HG03280 (cell line): ENCODE results near the gene REC8.
A peak's percentile ranks its signal among the peaks of the same experiment; 100 is the strongest.
"Not testable (repeated sequence)": the region's sequence is repeated elsewhere in the genome, so short reads cannot be mapped to it uniquely, and the experiment has no call there.

Experiments used
- ATAC-seq: cut with Tn5 transposase; IDR thresholded peaks from one replicate; pipeline ENCODE4 v1.9.1; 2021; ENCODE audit warnings: mild to moderate bottlenecking, moderate library complexity; ENCODE audit not compliant: unreplicated experiment

Gene REC8

DNA sequence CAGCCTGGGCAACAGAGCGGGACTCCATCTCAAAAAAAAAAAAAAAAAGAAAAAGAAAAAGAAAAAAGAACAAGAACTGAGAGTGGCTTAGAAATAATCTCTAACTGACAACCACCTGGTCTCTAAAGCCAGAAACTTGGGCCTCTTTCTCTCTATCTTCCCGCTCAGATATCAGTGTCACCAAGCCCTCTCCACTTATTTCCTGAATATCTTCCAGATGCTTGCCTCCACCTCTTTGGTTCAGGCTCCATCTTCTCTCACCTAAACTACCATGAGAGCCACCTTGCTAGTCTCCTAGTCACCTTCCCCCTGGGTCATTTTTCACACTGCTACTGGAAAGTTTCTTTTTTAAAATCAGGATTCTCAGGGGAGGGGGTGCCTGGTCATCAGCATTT is 25.2 kb downstream of the REC8 start:
- ATAC-seq, result no peak

DNA sequence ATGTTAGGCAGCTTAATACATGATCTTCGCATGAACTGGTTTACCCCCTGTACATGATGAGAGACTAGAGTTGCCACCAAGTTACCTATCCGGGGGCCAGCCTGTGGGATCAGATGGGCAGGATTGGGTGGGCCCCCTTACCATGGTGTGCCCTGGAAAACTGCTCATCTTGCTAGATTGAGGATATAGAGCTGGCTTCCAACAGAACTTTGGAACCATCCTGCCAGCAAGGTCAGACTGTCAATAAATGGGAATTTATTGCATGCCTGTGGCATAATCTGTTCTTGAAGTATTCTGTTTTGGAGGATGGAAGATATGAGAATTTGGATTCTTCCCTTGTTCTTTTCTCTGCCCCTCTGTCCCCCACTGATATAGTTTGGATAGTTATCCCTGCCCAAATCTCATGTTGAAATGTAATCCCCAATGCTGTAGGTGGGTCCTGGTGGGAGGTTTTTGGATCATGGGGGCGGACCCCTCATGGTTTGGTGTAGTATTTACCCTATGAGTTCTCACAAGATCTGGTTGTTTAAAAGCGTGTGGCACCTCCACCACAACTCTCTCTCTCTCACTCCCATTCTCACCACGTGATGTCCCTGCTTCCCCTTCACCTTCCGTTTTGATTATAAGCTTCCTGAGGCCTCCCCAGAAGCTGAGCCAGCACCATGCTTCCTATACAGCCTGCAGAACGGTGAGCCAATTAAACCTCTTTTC is 27.1 kb downstream of the REC8 start:
- ATAC-seq, result no peak

DNA sequence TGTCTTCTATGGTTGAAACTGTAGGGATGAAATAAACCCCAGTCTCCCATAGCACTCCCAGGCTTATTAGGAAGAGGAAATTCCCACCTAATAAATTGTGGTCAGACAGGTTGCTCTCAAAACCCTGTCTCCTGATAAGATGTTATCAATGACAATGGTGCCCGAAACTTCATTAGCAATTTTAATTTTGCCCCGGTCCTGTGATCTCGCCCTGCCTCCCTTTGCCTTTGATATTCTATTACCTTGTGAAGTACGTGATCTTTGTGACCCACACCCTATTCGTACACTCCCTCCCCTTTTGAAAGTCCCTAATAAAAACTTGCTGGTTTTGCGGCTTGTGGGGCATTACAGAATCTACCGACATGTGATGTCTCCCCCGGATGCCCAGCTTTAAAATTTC is 30.7 kb downstream of the REC8 start:
- ATAC-seq, result not testable (repeated sequence)

DNA sequence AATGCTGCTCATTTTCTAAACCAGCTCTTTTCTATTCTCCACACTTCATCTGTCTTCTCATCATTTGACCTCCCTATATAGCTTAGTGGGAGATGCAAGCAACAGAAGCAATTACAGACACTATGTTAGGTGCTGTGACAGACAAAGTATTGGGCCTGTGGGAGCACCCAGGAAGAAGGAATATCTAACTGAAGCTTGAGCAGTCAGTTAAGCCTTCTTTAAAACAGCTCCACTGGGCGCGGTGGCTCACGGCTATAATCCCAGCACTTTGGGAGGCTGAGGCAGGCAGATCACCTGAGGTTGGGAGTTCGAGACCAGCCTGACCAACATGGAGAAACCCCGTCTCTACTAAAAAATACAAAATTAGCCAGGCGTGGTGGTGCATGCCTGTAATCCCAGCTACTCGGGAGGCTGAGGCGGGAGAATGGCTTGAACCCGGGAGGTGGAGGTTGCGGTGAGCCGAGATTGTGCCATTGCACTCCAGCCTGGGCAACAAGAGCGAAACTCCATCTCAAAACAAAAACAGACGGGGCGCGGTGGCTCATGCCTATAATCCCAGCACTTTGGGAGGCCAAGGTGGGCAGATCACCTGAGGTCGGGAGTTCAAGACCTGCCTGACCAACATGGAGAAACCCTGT is 31.5 kb downstream of the REC8 start:
- not testable (repeated sequence) for ATAC-seq

DNA sequence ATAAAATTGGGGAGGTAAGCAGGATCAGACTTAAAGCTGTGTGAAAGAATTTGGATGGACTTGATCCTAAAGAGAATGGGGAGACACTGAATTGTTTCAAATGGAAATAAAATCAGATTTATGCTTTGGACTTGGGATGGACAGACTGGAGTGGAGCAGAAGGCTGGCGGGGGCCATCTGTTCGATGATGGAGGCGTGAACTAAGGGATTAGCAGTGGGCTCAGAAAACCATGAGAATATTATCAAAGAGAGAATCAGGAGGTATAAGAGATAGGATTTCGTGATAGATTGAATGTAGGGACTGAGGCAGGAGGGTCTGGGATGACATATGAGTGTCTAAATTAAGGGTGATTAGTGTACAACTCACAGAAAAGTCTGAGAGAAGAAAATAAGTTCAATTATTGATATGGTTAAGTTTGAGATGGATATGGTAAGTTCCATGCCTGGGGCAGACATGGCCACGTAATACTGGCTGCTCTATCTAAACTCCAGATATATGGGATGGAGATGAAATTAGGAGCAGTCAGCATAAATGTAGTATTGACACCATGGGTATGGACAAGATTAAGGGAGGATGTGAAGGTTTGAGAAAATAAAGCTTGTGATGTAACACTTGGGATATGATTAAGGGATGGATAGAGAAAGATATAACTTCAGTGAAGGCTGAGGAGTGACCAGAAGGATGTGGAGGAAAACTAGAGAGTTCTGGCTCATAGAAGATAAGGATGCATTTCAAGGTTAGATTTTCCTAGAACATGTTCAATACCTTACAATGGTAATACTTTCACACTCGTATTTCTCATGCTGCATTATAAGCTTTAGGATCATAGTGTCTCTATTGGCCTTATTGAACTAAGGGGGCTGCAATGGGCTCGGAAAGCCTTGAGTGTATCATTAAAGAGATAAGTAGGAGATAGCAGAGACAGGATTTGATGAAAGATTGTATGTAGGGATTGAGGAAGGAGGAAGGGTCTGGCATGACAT is 32.6 kb downstream of the REC8 start:
- no peak for ATAC-seq

DNA sequence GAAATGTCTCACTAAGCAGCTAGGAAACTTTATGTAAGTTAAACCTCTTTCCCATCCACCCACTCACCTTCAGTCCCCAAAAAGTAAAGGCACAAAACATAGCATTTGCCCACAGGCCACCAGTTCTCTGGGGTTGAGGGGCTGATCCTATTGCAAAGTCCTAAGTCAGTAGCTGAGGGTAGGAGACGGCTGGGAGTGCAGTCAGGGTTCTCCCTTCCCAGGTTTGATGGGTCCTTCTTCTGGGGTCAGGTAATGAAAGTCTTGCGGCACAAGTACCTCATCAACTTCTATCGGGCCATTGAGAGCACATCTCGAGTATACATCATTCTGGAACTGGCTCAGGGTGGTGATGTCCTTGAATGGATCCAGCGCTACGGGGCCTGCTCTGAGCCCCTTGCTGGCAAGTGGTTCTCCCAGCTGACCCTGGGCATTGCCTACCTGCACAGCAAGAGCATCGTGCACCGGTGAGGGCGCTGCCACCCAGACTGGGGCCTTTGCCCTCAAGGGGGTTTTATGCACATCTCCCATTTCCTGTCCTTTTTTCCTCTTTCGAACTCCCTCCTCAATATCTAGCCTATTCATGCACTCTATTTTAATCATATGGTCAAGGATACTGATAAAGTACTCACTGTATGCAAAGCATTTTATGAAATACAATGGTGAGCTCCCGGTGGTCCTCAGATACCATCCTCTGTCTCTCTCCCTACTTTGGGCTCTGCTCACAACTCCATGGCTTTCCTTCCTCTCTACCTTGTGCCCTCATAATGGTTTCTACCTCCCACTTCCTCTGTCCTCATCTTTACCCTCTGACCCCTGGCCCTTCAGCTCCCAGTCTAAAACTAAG is 34.6 kb downstream of the REC8 start:
- ATAC-seq, result no peak

DNA sequence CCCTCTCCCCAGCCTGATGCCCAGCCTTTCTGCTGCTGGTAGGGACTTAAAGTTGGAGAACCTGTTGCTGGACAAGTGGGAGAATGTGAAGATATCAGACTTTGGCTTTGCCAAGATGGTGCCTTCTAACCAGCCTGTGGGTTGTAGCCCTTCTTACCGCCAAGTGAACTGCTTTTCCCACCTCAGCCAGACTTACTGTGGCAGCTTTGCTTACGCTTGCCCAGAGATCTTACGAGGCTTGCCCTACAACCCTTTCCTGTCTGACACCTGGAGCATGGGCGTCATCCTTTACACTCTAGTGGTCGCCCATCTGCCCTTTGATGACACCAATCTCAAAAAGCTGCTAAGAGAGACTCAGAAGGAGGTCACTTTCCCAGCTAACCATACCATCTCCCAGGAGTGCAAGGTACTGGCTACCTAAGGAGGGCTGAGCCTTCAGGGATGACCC is 35.2 kb downstream of the REC8 start:
- ATAC-seq, result no peak

DNA sequence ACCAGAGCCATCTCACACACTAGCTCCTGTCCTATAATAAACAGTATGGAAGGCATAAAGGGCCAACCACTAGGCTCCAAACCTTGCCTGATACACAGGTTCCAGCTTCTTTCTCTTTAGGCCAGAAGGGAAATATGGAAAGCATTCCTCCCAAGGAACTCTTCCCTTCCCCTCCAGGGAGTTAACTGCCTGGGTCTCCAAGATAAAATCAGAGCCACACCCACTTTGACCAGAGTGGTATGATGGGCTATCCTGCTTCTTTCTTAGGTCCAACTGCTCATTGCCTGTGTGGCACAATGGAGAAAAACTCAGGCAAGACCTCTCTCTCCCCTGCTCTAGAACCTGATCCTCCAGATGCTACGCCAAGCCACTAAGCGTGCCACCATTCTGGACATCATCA is 35.7 kb downstream of the REC8 start:
- no peak for ATAC-seq

DNA sequence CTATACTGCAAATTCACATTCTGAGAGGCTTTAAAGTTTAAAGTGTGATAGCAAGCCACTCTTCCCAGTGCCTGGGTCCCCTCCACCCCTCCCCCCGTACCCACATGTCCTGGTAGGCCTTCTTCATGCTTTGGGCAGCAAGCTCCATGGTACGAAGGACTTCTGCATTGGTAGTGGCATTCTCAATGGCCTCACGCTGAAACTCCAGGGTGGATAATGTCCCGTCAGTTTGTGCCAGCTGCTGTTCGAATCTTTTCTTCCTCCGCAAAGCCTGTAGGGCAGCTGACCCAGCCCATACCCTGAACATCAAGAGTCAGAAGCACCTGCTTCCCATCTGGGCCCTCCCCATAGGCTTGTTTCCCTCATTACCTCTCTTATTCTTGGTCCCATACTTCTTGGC is 39.4 kb downstream of the REC8 start:
- ATAC-seq, result no peak

DNA sequence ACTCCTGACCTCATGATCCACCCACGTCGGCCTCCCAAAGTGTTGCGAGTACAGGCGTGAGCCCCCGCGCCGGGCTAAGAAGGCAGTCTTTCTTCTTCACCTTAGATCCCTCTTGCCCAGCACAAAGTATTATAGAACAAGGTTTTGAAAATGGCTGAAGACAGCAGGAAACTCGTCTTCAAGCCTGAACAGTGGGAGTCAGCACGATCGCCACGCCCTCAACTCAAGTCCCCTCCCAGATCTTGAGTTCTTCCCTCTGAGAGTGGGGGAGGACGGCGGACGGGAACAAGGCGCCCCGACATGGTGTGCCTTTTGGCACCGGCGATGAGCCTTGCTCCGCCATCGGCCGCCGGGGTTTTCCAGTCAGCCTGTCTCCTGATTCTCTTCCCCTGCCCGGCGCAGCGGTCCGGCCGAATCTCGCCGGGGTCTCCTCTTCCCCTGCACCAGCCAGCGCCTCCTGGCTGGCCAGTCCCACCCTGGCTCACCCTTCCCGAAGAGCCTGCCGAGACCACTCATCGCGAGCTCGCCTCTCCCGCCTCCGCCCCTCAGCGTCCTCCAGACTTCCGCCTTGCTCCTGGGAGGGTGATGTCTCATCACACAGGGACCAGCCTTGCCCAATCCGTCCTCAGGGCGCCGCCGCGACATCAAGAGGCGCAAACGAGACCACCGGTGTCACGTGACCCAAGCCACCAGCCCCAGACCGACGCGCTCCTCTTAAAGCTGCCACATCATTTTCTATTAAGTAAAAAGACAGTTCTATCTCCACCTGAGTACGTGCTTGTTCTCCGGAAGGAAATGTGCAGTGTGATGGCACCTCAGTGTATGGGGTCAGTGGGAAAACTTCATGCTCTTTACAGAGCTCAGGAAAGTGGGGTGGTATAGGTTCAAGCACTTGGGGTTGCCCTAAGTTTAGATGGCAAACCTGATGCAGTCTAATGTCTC is 41.3 kb downstream of the REC8 start, which contains the start of gene CHMP4A:
Gene CHMP4A (minus strand): TSS at position 565 of the 942 bp plus-strand sequence. CDS start 49 bp downstream, at position 516.
- ATAC-seq, result peak; percentile 81

DNA sequence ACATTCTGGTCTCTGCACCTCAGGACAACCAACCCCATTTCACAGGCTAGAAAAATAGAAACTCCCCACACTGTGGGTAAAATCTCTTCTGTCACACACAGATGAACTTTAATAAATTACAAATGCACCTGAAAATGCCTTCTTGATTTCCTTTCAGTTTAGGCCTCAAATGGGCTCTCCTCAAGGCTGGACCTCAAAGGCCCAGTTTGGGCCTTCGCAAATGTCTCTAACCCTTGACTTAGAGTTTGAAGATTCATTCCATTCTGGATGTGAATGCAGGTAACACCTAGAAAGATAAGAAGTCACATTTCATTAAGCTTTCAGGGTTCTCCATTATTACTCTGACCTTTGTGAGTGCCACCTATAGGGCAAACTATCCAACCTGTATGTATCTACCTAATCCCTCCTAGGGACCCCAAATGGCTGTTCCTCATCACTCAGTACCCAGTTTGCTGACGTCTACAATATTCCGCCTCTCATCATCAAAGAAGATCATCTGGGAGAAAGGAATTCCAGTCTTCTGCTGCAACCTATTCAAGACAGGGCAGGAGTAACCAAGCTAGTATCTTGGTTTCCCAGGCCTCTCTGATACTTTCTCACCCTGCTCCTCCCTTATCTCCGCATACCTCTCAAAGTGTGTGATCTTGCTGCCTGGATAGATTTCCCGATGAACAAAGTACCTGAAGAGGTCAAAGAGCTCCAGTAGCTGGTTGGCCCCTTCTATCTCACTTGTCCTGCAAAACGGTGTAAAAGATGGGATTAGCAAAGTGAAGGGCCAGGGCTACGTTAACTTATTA is 42.2 kb downstream of the REC8 start:
- no peak for ATAC-seq

DNA sequence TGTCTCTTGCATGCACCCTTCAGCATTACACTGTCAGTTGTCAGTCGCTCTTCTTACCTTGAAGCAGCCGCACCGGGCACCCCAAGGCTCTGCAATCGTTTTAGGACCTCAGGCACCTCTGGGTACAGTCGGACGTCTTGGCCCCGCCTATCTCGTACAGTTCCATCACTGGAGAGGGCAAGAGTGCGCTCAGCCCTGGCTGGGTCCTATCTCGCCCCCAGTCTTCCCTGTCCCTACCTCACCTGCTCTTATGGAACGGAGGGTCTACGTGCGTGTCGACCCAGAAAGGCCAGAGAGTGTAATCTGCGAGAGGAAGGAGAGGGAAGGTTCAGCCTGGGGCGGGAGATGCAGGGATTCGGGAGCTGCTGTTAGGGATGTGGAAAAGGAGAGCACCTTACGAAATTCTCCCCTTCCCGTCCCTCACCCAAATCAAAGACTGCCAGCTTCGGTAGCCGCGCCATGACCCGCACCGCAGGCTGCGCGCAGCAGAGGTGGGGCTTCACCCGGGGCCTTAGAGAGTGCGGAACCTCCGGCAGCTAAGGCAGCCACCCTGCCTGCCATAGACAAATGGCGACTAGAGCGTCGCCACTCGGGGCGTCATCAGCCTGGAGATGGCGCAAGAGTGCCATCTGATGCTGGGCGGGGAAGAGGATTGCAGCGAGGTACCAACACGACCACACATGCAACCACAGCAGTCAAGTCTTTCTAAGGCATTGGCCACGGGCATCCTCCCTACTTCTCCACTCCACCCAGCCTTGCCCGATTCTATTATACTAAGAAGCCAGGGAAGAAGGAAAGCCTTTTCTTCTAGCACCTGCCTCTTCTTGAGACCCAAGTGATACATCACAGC is 43.8 kb downstream of the REC8 start, which contains the start of gene MDP1:
Gene MDP1 (minus strand): TSS at position 572 of the 850 bp plus-strand sequence. CDS start 111 bp downstream, at position 461.
- ATAC-seq, result peak; percentile 67

DNA sequence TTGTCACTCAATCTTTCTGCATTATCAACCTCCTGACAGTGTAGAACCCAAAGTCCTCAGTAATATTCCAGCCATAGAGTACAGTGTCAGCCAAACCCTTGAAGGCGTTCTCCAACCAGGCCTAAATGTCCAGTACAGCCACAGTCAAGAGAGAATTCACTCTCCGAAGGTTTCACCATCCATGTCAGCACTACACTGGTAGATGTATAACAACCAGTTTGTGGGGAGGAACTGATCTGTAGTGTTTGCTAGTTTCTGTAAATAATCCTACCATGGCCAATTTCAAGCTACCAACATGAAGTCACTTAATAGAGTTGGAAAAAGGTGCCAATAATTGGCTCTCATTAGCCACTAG is 44.4 kb downstream of the REC8 start:
- ATAC-seq, result no peak

DNA sequence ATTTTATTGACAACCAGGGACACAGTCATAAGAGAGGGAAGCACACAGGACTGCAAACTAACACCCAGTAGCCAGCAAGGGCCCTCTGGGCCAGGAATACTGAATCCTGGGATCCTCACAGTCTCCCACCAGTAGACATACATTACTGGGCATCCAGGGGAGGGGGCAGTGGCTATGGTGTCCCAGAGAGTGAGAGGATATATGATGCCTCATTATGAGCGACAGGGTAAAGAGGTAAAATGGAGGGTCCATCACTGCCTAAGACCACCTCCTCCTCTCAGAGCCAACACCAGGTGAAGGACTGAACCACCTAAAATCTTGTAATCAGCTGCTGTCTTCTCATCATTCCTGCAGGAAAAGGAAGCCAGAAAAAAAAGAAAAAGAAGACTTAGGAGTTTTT is 45.0 kb downstream of the REC8 start:
- ATAC-seq, result not testable (repeated sequence)

DNA sequence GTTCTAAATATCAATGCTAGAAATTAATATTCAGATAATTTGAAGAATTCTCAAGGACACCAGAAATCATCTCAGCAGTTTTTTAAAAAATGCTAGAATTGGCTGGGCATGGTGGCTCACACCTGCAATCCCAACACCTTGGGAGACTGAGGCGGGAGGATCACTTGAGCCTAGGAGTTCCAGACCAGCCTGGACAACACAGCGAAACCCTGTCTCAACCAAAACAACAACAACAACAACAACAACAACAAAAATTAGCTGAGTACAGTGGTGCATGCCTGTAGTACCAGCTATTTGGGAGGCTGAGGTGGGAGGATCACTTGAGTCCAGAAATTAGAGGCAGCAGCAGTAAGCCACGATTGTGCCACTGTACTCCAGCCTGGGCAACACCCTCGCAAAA is 47.2 kb downstream of the REC8 start:
- no peak for ATAC-seq

DNA sequence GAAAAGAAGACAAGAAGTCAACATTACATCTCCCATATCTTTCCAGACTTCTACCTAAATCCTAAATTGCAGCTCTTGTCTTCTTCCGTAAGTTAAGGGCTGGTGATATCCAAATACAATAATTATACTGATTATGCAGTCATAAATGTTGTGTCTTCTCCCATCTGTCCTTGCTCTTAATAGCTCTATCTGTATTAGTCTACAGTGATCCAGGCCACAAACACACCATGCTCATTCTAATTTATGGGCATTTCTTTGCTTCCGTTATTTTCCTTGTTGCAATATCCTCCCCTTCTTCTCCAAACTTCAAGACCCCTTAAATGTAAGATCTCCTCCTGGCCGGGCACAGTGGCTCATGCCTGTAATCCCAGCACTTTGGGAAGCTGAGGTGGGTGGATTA is 47.6 kb downstream of the REC8 start:
- no peak for ATAC-seq

DNA sequence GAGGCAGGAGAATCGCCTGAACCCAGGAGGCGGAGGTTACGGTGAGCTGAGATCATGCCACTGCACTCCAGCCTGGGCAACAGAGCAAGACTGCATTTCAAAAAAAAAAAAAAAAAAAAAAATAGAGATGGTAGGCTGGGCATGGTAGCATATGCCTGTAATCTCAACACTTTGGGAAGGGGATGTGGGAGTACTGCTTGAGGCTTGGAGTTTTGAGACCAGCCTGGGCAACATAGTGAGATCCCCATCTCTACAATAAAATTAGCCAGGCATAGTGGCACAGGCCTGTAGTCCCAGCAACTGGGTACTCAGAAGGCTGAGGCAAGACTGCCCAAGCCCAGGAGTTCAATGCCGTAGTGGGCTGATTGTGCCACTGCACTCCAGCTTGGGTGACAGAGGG is 51.1 kb downstream of the REC8 start:
- ATAC-seq, result not testable (repeated sequence)
